GM21526 (cell line): ENCODE results near the gene LILRB4.
"Not testable (repeated sequence)": the region's sequence is repeated elsewhere in the genome, so short reads cannot be mapped to it uniquely, and the experiment has no call there.

Source experiments
- ATAC-seq: cut with Tn5 transposase; IDR thresholded peaks from one replicate; pipeline ENCODE4 v1.9.1; 2021; ENCODE audit warnings: moderate library complexity; ENCODE audit not compliant: unreplicated experiment, low FRiP score

Gene LILRB4

GRCh38 chr19:54648129-54648528 is 14.7 kb upstream of the LILRB4 start:
- ATAC-seq, result no peak

DNA sequence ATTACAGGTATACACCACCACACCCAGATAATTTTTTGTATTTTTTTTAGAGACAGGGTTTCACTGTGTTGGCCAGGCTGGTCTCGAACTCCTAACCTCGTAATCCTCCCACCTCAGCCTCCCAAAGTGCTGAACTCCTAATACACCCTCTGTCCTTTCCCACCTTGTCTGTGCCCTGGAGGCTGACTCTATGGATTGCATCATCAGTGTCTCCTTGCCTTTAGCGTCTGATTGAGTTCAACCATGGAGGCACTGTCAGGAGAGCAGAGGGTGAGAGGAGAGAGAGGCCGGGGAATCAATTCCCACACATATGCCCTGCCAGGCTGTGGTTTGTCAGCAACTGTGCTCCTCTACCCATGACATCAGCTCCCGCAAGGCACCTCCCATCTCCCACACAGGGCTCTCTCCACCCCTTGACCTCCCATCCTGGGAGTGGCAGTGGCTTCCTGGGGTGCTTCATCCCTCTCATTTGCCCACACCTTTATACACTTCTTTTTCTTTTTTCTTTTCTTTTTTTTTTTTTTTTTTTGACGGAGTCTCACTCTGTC is 12.6 kb upstream of the LILRB4 start:
- no peak for ATAC-seq

DNA sequence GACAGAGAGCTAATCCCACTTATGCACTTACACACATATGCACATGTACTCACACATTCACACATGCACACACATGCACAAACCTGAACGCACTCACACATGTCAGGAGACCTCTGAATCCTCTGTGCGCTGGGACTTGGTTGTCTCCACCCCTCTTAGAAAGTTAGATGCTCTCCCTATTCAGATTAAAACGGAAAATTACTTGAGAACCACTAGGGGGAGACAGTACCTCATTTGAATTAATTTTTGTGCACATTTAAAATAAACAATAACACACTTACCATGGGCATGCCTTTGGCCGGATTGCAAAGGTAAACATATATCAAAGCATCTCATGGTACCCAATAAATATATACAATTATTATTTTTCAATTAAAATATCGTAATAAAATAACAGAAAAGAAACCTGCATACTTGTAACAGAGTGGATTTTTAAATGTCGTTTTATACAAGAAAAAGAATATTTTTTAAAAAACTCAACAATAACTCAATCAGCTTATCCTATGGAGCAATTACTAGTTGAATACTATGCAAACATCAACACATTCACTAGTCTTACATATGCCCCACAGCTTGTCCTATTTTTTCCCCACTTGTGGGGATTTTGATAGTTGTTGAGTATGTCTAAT is 9.5 kb upstream of the LILRB4 start:
- ATAC-seq, result no peak

- no peak for ATAC-seq
These were observed 8.1 kb upstream of the LILRB4 start for GRCh38 chr19:54654447-54655321.

- no peak for ATAC-seq
These were observed 3.5 kb upstream of the LILRB4 start for GRCh38 chr19:54659300-54659699.

- ATAC-seq, result no peak
These were observed 2.5 kb upstream of the LILRB4 start for GRCh38 chr19:54660306-54660705.

GRCh38 chr19:54660964-54661363 is 1.8 kb upstream of the LILRB4 start:
- ATAC-seq, result no peak

DNA sequence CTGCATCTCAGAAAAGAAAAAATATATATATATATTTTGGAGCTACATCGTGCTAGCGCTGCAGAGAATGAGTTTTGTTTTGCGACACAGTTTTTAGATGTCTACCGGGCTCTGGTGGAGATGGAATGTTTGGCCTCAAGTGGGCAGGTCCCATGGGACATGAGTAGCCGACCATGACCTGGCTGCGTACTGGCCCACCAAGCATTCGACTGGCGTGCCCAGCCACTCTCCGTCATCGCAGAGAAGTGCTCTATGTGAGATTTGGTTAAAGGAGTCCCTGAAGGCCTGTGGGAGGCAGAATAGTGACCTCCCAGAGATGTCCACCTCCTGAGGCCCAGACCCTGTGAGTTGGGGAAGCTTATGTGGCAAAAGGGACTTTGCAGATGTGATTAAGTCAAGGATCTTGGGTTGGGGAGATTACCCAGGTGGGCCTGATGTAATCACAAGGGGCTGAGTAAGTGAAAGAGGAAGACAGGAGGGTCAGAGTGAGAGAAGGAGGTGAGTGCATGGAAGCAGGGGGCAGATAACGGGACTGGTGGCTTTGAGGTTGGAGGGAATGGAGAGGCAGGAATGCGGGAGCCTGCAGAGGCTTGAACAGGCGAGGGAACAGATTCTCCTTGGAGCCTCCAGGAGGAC is 821 bp upstream of the LILRB4 start:
- no peak for ATAC-seq

GRCh38 chr19:54665530-54665929 is 2.7 kb downstream of the LILRB4 start:
- no peak for ATAC-seq

DNA sequence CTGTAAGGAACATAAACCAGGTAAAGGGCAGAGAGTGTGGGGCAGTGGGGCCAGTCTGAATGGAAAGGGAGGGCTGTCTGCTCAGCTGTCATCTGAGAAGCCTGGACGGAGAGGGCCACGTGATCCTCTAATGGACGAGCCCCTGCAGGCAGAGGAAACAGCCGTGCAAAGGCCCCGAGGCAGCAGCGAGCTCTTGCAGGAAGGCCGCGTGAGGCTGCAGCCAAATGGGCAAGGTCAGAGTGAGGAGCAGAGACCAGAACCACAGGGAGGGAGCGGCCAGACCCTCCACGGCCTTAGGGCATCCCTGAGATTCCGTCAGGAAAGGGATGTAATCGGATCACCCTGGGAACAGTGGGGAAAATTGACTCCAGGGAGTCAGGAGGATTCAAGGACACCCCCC is 4.4 kb downstream of the LILRB4 start:
- ATAC-seq, result no peak

DNA sequence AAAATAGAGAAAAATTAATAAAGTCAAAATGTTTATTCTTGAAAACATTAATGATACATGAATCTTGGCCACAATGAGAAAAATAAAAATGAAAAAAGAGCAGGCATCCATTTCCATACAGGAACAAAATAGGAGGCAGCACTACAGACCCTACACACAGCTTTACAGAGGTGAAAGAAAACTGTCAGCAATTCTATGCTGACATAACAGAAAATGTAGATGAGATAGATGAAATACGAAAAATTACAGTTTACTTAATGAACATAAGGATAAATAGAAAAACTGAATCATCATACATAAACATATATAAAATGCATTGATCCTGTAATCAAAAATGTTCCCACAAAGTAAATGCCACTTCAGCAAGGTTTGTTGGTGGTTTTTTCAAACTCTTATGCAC is 5.6 kb downstream of the LILRB4 start:
- ATAC-seq, result no peak

GRCh38 chr19:54670576-54671357 is 8.0 kb downstream of the LILRB4 start:
- ATAC-seq, result no peak

DNA sequence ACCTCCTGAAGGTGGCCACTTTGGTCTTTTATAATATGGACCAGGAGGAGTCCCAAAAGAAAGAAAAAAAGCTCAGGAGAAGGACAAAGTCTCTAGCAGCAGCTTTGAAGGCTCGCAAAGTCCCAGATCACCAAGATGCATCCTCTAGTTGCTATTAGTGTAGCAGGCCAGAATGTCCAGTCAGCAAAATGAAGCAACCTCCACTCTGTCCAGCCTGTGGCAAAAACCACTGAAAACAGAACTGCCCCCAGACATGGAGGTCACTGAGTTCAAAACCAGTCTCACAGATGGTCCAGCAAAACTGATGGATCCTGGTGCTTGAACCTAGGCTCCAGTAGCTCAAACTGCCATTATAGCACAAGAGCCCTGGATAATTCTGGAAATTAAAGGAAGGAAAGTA is 10.4 kb downstream of the LILRB4 start:
- no peak for ATAC-seq

GRCh38 chr19:54674021-54674617 is 11.3 kb downstream of the LILRB4 start:
- no peak for ATAC-seq

- not testable (repeated sequence) for ATAC-seq
These were observed 13.5 kb downstream of the LILRB4 start for GRCh38 chr19:54676210-54676834.

GRCh38 chr19:54677217-54677616 is 14.4 kb downstream of the LILRB4 start:
- no peak for ATAC-seq

DNA sequence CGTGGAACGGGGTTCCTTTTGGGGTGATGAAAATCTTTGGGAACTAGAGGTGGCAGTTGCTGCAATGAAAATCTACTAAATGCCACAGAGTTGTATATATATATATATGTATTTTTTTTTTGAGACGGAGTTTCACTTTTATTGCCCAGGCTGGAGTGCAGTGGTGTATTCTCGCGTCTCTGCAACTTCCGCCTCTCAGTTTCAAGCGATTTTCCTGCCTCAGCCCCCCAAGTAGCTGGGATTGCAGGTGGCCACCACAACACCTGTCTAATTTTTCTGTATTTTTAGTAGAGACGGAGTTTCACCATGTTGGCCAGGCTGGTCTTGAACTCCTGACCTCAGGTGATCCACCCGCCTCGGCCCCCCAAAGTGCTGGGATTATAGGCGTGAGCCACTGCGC is 18.8 kb downstream of the LILRB4 start:
- not testable (repeated sequence) for ATAC-seq

- no peak for ATAC-seq
These were observed 19.6 kb downstream of the LILRB4 start for GRCh38 chr19:54682306-54682856.

DNA sequence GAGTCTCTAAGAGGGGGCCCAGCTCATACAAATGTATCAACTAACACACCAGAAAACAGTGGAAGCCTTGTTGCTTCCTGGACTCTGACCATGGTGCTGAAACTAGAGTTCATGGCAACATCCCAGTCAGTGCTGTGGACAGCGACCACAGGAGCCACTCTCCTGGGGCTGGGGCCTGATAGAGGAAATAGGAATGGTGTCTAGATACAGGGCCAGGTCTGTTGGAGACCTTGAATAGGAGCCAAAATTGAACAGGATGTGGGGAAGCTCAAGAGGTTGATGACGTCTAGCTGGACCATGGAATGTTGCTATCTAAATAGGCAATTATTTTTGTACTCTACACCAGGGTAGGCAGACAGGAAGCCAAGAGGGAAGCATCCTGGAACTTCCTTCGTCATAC is 21.7 kb downstream of the LILRB4 start:
- no peak for ATAC-seq
